Stimulated activated naive CD4-positive, alpha-beta T cell (primary cell): Measurements from ENCODE around the gene CD300LB.
"Not testable (repeated sequence)": the region's sequence is repeated elsewhere in the genome, so short reads cannot be mapped to it uniquely, and the experiment has no call there.

Experiments used
- DNase-seq, 6 experiments: peaks; one replicate each; lab custom pipeline; 2025; lab: John Stamatoyannopoulos, UW

Gene CD300LB

DNA sequence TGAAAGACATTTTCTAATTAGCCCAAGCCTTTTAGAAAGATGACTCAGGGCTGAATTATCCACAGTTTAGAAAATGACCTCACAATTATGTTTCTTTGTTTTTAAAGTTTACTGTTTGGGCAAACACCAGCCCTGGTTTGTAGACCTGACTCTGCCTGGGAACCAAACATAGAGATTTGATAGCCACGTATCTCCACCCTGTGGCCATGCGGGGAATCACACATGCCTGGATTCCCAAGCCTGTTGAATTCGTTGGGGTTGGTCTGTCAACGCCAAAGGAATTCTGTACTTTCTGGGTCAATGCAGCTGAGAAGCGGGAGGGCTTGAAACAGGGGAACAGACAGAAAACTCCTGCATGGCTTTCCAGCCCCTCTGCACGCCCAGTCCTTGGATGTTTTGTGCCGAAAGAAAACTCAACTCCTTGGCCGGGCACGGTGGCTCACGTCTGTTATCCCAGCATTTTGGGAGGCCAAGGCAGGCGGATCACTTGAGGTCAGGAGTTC is 37.9 kb downstream of the CD300LB start:
- peak; percentile 41 to 71 (median 58) for DNase-seq

DNA sequence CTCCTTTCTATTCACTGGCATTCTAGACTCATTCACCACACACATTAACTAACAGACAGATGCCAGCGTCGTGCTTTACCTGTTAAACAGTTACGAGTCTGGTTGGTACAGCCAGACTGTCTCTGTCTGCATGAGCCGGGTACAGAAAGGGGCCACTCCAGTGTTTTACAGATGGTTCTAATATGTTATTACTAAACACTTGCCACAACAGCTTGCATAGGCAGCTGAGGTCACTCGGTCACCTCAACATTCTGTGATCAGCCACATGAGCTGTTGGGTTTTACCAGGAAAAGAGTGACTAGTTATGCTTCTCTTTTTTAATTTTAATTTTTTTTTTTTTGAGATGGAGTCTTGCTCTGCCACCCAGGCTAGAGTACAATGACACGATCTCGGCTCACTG is 39.6 kb downstream of the CD300LB start:
- no peak for DNase-seq

DNA sequence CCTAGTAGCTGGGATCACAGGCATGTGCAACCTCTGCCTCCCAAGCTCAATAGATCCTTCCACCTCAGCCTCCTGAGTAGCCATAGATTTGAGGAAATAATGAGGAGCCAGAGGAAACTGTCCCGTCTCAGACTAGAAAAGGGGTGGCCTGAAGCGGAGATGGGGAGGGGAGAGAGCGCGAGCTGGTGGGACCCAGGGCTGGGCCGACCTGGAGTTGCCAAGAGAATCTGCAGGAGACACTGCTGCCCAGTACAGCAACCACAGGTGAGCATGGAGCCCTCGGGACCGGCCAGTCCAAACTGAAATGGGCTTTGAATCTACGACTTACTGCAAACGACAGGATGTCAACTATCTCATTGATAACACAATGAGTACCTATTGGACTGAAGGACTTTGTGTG is 40.6 kb downstream of the CD300LB start:
- DNase-seq, result no peak

DNA sequence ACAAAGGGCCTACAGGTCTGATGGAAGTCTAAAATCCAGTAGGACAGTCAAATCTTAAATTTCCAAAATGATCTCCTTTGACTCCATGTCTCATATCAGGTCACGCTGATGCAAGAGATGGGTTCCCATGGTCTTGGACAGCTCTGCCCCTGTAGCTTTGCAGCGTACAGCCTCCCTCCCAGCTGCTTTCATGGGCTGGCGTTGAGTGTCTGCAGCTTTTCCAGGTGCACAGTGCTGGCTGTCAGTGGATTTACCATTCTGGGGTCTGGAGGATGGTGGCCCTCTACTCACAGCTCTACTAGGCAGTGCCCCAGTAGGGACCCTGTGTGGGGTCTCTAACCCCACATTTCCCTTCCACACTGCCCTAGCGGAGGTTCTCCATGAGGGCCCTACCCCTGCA is 43.0 kb downstream of the CD300LB start:
- not testable (repeated sequence) for DNase-seq

GRCh38 chr17:74485841-74486240 is 45.4 kb downstream of the CD300LB start:
- no peak for DNase-seq

- no peak for DNase-seq
Observed at GRCh38 chr17:74485022-74485743, 46.1 kb downstream of the CD300LB start.

DNA sequence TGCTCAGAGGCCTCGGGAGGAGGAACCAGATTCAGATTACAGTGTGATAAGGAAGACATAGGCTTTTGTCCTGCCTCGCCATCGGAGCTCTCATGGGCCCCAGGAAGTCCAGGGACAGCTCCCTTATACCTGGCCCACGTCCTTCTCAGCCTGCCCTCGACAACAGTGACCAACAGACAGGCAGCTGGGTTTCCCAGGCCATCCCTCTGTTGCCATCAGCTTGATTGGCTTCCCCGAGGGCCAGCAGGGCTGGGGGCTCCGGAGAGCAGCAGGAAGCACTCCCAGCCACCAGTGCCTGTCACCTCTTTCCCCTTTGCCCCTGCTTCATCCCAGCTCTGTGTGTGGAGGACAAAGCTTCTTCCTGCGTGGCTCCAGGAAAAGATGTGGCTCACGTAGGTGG is 47.2 kb downstream of the CD300LB start:
- DNase-seq, result no peak

GRCh38 chr17:74481621-74482020 is 49.7 kb downstream of the CD300LB start:
- DNase-seq, result no peak

GRCh38 chr17:74480290-74480689 is 51.0 kb downstream of the CD300LB start:
- DNase-seq, result no peak

GRCh38 chr17:74478420-74479100 is 52.7 kb downstream of the CD300LB start:
- DNase-seq, result peak in 3 of 6 experiments; percentile 9 to 59 (median 45)

DNA sequence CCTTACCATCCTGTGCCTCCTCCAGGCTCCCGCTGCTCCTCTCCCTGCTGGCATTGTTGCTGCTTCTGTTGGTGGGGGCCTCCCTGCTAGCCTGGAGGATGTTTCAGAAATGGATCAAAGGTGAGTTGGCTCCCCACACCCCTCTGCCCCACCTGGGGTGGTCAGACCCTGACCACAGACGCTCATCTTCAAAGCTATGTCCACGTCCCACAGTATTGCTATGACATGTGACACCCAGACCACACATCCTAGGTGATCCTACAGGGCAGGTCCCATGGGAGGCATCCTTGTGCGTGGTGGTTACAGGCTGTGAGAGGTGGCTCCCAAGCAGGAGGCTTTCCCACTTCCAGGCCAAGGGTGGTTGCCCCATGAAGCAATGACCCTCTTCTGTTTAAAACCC is 53.9 kb downstream of the CD300LB start:
- DNase-seq, result no peak

DNA sequence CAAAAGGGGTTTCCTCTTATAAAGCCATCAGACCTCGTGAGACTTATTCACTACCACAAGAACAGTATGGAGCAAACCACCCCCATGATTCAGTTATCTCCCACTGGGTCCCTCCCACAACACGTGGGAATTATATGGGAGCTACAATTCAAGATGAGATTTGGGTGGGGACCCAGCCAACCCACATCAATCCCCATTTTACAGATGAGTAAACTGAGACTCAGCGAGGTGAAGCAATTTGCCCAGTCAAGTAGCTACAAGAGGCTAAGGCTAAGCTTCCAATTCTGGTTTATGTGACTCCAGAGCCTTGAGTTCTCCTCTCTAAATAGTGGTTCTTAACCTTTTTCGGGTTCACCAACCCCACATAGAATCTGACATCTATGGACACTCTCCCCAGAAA is 56.1 kb downstream of the CD300LB start:
- DNase-seq, result no peak

DNA sequence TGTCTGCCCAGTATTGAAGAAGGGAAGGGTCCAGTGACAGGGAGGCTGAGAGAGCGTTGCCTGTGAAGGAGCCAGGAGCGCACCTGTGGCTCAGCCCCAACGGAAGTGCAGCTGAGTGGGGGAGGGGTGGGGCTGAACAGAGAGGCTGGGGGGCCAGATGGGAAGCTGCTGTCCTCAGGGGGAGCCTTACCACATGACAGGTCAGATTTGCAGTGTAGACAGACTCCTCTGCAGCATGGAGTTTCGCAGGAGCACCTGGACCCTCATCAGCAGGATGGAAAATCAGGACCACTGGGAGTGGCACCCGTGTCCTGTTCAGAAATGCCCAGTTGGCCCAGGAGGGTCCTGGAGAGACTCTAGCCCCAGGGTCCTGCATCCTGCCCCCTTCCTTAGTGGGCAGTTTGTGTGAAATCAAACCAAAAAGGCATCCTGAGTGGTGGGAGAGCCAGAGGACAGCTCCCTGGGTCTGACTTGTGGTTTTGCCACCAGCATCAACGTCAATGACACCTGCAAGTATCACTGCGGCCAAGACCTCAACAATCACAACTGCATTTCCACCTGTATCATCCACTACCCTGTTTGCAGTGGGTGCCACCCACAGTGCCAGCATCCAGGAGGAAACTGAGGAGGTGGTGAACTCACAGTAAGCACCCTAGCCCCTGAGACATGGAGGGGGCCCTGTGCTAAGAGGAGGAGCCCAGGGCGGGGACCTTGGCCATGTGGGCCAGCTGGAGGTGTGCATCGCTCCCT is 57.1 kb downstream of the CD300LB start:
- peak in 3 of 6 experiments; percentile 12 to 35 (median 16) for DNase-seq

GRCh38 chr17:74473294-74473693 is 58.0 kb downstream of the CD300LB start:
- DNase-seq, result no peak

- no peak for DNase-seq
Observed at GRCh38 chr17:74472890-74473289, 58.4 kb downstream of the CD300LB start.

DNA sequence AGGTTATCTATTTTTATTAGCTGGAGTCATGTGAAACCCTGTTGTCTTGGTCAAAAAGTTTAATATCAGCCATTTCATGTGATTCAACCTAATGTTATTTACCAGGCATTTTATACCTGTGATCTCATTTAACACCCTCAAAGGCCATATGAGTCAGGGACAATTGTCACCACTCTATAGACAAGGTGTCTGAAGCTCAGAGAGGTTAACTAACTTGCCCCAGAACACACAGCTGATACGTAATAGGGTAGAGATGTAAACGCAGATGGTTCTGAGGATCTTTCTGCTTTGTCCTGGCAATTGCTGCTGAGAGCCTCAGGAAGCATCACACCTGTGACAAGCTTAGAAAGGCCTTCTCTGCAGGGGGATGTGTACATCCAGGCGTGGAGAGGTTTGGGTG is 59.9 kb downstream of the CD300LB start:
- DNase-seq, result no peak
